ENCODE measurements around the gene GDPGP1.
"Not testable (repeated sequence)": the region's sequence is repeated elsewhere in the genome, so short reads cannot be mapped to it uniquely, and the experiment has no call there.

Gene GDPGP1

GRCh38 chr15:90225504-90226234, 8.3 kb upstream of the GDPGP1 start:
- DNase-seq (ENCODE audit: low read depth), result no peak

GRCh38 chr15:90227336-90227735, 6.7 kb upstream of the GDPGP1 start:
- no peak for DNase-seq (ENCODE audit: low read depth)

GRCh38 chr15:90227816-90228772, 5.9 kb upstream of the GDPGP1 start:
- no peak for DNase-seq (ENCODE audit: low read depth)

- DNase-seq (ENCODE audit: low read depth), result no peak
Measured at GRCh38 chr15:90228960-90229359, 5.0 kb upstream of the GDPGP1 start.

GRCh38 chr15:90230071-90230494, 3.9 kb upstream of the GDPGP1 start:
- DNase-seq (ENCODE audit: low read depth), result no peak

- DNase-seq (ENCODE audit: low read depth), result no peak
Measured at GRCh38 chr15:90230610-90231009, 3.4 kb upstream of the GDPGP1 start.

GRCh38 chr15:90231028-90232017, 2.7 kb upstream of the GDPGP1 start:
- DNase-seq (ENCODE audit: low read depth), result peak; percentile 46

- DNase-seq (ENCODE audit: low read depth), result no peak
Measured at GRCh38 chr15:90232196-90232595, 1.8 kb upstream of the GDPGP1 start.

- no peak for DNase-seq (ENCODE audit: low read depth)
Measured at GRCh38 chr15:90232941-90233386, 1.0 kb upstream of the GDPGP1 start.

GRCh38 chr15:90233387-90234095, 468 bp upstream of the GDPGP1 start, which contains the start of gene CIB1:
Gene CIB1, minus strand, starts transcription at chr15:90233941. Its CDS starts 56 bp downstream, at chr15:90233885.
- DNase-seq (ENCODE audit: low read depth), result peak; percentile 97

- DNase-seq (ENCODE audit: low read depth), result no peak
Measured at GRCh38 chr15:90239371-90239770, 5.4 kb downstream of the GDPGP1 start.

- DNase-seq (ENCODE audit: low read depth), result no peak
Measured at GRCh38 chr15:90240856-90241255, 6.8 kb downstream of the GDPGP1 start.

- no peak for DNase-seq (ENCODE audit: low read depth)
Measured at GRCh38 chr15:90241343-90242192, 7.6 kb downstream of the GDPGP1 start.

GRCh38 chr15:90243943-90244639, 10.1 kb downstream of the GDPGP1 start:
- DNase-seq (ENCODE audit: low read depth), result no peak

- DNase-seq (ENCODE audit: low read depth), result no peak
Measured at GRCh38 chr15:90248789-90249202, 14.8 kb downstream of the GDPGP1 start.

GRCh38 chr15:90249203-90249863, 15.3 kb downstream of the GDPGP1 start, which contains the start of gene TTLL13:
Gene TTLL13, plus strand, starts transcription at chr15:90249556. Its CDS starts 1,075 bp downstream, at chr15:90250631.
- DNase-seq (ENCODE audit: low read depth), result peak; percentile 72

GRCh38 chr15:90257776-90258175, 23.8 kb downstream of the GDPGP1 start:
- no peak for DNase-seq (ENCODE audit: low read depth)

- DNase-seq (ENCODE audit: low read depth), result no peak
Measured at GRCh38 chr15:90259524-90259923, 25.5 kb downstream of the GDPGP1 start.

GRCh38 chr15:90260731-90261130, 26.7 kb downstream of the GDPGP1 start:
- DNase-seq (ENCODE audit: low read depth), result not testable (repeated sequence)

Data from stimulated activated CD8-positive, alpha-beta memory T cell treated with anti-CD3 and anti-CD28 coated beads, Interleukin-4, amount 100 ng/mL, for 24 hours (primary cell).